ENCODE results near the gene AGAP1.
"Not testable (repeated sequence)": the region's sequence is repeated elsewhere in the genome, so short reads cannot be mapped to it uniquely, and the experiment has no call there.

The AGAP1 gene

DNA sequence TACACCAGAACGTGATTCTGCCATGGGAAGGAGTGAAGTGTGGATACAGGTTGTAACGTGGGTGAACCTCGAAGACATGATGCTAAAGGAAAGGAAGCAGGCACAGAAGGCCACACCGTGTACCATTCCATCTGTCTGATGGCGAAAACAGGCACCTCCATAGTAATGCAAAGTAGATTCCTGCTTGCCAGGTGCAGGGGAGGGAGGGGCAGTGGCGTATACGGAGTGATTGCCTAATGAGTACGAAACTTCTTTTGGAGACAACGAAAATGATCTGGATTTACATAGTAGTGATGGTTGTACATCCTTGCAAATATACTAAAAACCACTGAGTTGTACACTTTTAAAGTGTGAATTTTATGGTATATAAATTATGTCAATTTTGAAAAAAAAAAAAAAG, 567.7 kb downstream of the AGAP1 start:
- DNase-seq = no peak

DNA sequence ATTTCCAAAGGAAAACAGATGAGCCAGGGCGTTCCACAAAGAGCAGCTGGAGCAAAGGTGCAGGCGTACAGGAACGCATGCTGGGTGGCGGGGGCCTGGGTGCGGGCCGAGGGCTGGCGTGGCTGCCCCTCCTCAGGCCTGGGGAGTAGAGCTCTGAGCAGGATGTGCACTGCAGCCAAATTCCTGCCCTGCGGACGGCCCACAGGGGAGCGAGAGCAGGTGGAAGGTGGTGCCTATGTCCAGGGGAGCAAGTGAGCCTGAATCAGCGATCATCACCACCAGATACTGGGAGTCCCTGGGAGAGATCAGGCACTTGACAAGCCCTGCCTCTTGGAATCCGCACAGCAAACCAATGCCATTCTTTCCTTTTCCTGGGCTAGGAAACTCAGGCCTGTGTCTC, 568.1 kb downstream of the AGAP1 start:
- DNase-seq = no peak

- not testable (repeated sequence) for DNase-seq
Observed at GRCh38 chr2:236062806-236063205, 569.0 kb downstream of the AGAP1 start.

- no peak for DNase-seq
Observed at GRCh38 chr2:236063994-236064393, 570.2 kb downstream of the AGAP1 start.

- no peak for DNase-seq
Observed at GRCh38 chr2:236065314-236066160, 571.7 kb downstream of the AGAP1 start.

GRCh38 chr2:236070236-236070635, 576.4 kb downstream of the AGAP1 start:
- no peak for DNase-seq

DNA sequence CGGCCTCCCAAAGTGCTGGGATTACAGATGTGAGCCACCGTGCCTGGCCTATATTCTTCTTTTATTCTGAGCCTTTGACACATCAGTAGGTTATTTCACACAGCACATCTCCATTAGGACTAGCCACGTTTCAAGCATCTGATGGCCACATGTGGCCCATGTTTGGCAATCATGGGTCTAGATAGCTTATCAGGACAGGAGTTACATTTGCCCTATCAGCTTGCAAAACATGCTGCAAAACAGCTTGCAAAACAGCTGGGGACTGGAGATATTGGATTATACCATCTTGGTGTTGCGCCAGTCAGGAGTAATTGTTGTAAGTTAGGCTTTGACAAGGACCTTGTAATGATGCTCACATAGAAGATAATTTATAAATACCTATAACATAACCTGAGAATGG, 579.4 kb downstream of the AGAP1 start:
- DNase-seq = no peak

GRCh38 chr2:236073867-236074655, 580.2 kb downstream of the AGAP1 start:
- DNase-seq = no peak

GRCh38 chr2:236075802-236076201, 582.0 kb downstream of the AGAP1 start:
- no peak for DNase-seq

DNA sequence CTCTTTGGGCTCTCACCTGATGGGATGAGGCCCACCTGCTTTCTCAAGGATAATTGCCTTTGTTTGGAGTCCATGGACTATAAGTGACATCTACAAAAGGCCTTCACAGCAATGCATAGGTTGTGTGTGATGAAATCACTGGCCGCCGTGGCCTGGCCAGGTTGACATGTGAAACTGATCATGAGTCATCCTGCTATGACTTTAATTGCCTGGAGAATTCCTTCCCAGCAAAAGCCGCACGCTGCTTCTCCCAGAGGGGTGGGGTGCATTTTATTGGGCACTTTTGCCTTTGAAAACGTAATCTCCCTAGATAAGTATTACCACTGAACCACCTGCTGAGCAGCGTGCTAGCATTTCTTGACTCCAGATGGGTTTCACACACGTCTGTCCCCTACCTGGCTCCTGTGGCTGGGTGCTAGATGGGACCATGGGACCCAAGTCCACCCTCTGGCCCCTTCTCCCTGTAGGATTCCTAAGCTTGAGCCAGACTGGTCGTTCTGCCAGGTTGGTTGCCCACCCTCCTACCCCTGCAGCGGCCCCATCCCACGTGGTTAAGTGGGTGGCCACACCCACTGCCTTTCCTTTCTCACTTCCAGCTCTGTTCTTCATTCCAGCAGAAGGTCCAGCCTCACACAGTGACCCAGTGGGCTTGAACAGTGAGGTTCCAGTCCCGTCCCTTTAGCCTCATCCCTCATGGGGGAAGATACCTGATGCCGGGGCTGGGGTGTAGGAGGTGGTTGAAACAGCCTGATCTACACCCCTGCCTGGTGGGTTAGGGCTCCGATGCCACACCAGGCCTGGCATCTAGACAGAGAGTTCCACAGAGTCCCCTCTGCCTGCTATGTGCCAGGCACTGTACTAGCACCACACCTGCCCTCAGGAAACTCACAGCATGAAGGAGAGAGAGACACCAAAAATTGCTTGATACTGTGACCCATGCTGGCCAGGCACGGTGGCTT, 584.7 kb downstream of the AGAP1 start:
- DNase-seq = no peak

DNA sequence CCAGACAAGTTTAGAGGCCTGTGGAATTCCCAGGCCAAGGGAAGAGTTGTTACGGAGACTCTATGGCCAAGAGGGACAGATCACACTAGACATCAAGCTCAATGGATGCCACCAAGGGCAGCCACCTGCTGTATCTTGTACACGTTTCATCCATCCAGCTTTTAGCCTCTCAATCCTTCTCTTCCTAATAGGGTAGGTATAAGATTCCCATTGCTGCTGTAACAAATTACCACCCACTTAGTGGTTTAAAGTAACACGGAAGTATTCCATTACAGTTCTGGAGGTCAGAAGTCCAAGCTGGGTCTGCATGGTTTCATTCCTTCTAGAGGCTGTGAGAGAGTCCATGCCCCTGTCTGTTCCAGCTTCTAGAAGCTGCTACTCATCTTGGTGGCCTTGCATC, 586.6 kb downstream of the AGAP1 start:
- no peak for DNase-seq

DNA sequence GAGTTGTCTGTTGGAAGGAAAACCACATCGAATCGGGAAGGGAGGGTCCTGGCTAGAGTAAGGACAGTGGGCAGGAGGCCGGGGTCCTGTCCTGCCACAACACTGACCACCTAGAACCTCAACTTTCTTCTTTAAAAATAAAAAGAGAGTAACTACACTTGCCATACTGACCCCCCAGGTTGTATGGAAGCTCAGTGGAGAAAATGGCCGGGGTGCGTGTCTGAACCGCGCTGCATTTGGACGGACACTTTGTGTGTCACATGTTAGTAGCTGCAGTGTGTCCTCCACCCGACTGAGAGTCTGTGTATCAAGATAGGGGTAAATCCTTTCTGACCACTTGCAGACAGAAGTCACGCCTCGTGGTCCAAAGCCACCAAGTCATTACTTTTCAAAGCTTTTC, 587.3 kb downstream of the AGAP1 start:
- no peak for DNase-seq

- DNase-seq = no peak
Observed at GRCh38 chr2:236082061-236082460, 588.2 kb downstream of the AGAP1 start.

DNA sequence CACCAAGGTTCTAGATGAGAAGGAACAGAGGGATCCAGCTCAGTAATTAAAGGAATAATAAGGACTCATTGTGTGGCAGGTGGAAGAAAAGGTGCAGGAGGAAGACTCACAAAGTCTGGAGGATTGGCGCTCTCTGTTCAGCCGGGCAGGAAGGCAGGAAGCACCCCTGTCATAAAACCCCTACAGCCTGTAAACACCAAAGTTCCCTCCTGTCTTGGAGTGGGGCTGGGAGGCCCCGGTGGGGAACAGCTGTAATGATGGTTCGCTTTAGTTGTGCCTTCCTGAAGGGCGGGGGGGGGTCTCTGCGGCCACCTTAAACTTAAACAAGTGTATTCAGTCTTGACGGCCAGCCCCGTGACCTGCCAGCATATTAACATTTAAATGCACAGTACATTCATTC, 590.1 kb downstream of the AGAP1 start:
- no peak for DNase-seq

- DNase-seq = no peak
Observed at GRCh38 chr2:236085211-236085610, 591.4 kb downstream of the AGAP1 start.

DNA sequence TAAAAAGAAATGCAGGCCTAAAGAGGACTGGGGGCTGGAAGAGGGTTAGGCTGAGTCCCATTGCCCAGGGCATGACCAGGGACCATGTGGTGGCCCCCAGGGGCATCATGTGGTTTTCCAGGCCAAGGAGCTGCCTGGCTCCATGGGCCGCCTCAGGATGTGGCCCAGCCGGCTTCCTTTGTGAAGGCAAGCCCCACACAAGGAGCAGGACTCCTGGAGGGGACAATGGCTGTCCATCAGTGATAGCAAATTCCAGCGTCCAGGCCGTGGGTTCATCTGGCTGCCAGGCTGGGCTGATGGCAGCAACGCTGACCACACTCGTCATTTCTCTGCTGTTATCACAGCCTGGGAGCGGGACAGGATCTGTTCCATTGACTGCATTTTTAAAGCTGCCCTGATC, 591.8 kb downstream of the AGAP1 start:
- no peak for DNase-seq

- DNase-seq = no peak
Observed at GRCh38 chr2:236086403-236086970, 592.6 kb downstream of the AGAP1 start.

DNA sequence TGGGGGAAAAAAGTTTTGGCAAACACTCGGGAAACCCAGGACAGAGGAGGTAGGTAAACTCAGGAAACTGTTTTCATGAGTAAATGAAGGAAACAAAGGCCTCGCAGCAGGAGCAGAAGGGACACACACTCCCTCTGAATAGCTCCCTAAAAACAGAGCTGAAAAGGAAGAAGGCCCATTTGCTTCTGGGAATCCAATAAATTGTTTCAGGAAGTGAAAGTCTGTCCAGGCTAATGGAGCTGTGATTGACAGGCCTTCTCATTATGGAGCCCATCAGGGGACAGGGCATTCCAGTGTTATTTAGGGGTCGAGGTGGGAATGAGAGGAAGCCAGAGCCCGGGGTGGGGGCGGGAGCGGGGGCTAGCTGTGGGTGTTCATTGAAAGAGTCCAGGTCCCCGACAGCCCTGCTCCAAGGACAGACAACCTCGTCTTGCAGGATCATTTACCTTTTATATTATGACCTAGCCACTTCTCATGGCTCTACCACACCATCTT, 593.2 kb downstream of the AGAP1 start:
- DNase-seq = no peak

GRCh38 chr2:236088368-236089057, 594.7 kb downstream of the AGAP1 start:
- no peak for DNase-seq

GRCh38 chr2:236089271-236090026, 595.6 kb downstream of the AGAP1 start:
- no peak for DNase-seq

GRCh38 chr2:236090027-236090382, 596.2 kb downstream of the AGAP1 start:
- no peak for DNase-seq

All from stimulated activated CD8-positive, alpha-beta memory T cell treated with anti-CD3 and anti-CD28 coated beads, Interleukin-4, amount 100 ng/mL, for 48 hours (primary cell).